IMR-90 (cell line): ENCODE results near the gene EVL. TPM values are rescaled to one million over a fixed set of nuclear protein-coding genes. Genes with fewer than 3 reads are reported as not detected.

ENCODE experiments used
- ATAC-seq: fragments of 200-7000 bp; cut with Tn5 transposase; 2 replicates; pipeline ENCODE4 v1.9.1; 2020; ENCODE audit warnings: low read depth, mild to moderate bottlenecking, moderate library complexity
- BruUV-seq: library from RNA; stranded (reverse); fragments of 400-500 nt; replicated peaks from 2 replicates; lab custom pipeline; 2021; lab: Mats Ljungman, UMichigan
- CTCF ChIA-PET: fragments of 300-600 bp; formaldehyde crosslinking; extraction: SDS; loops from one replicate; lab custom pipeline; 2021; ENCODE audit warnings: antibody characterized with exemption; lab: Yijun Ruan, JAX
- POLR2A ChIA-PET: fragments of 300-600 bp; sonication (Branson Sonifier 250); formaldehyde crosslinking; loops from one replicate; lab custom pipeline; 2022; ENCODE audit warnings: antibody characterized with exemption; ENCODE audit not compliant: unreplicated experiment; lab: Charles Lee
- DNase-seq: peaks from one replicate; pipeline ENCODE4 v3.0.0; 2013
- H2AFZ ChIP-seq: replicated peaks from 2 replicates; pipeline ENCODE3; 2013; ENCODE audit warnings: low read length, mild to moderate bottlenecking; ENCODE audit not compliant: poor library complexity
- H2AK5ac ChIP-seq: 2 replicates; pipeline ENCODE4 v1.6.1; 2013; ENCODE audit warnings: low read depth, low read length, inconsistent platforms
- H2AK9ac ChIP-seq: replicated peaks from 2 replicates; pipeline ENCODE3; 2013; ENCODE audit warnings: mild to moderate bottlenecking, low read depth, low read length, moderate library complexity; ENCODE audit not compliant: poor library complexity
- H2BK120ac ChIP-seq: 2 replicates; pipeline ENCODE4 v1.6.1; 2013; ENCODE audit warnings: low read depth, low read length, inconsistent platforms
- H2BK15ac ChIP-seq: 3 replicates; pipeline ENCODE4 v1.6.1; 2013; ENCODE audit warnings: low read depth, low read length, inconsistent platforms
- H2BK20ac ChIP-seq: 2 replicates; pipeline ENCODE4 v1.6.1; 2013; ENCODE audit warnings: low read depth, mild to moderate bottlenecking, inconsistent platforms, low read length, moderate library complexity
- H2BK5ac ChIP-seq: 2 replicates; pipeline ENCODE4 v1.6.1; 2013; ENCODE audit warnings: mild to moderate bottlenecking, low read depth, low read length, inconsistent platforms; ENCODE audit not compliant: poor library complexity, severe bottlenecking
- H3K14ac ChIP-seq: replicated peaks from 2 replicates; pipeline ENCODE4 v1.6.1; 2013; ENCODE audit warnings: low read depth, low read length, inconsistent platforms
- H3K18ac ChIP-seq: 2 replicates; pipeline ENCODE4 v1.6.1; 2013; ENCODE audit warnings: low read depth, low read length, control low read depth
- H3K23ac ChIP-seq: 2 replicates; pipeline ENCODE4 v1.6.1; 2013; ENCODE audit warnings: low read depth, low read length, inconsistent platforms
- H3K27ac ChIP-seq: 2 replicates; pipeline ENCODE4 v1.5.1; 2013; ENCODE audit warnings: mild to moderate bottlenecking, control low read depth, low read length; ENCODE audit not compliant: insufficient read depth
- H3K27me3 ChIP-seq: 2 replicates; pipeline ENCODE4 v1.6.1; 2013; ENCODE audit warnings: low read length; ENCODE audit not compliant: control insufficient read depth, insufficient read depth
- H3K36me3 ChIP-seq: 2 replicates; pipeline ENCODE4 v1.6.1; 2013; ENCODE audit warnings: low read length, mixed read lengths; ENCODE audit not compliant: control insufficient read depth, insufficient read depth
- H3K4ac ChIP-seq: 2 replicates; pipeline ENCODE4 v1.6.1; 2013; ENCODE audit warnings: low read depth, low read length, inconsistent platforms
- H3K4me1 ChIP-seq: 2 replicates; pipeline ENCODE4 v1.6.1; 2013; ENCODE audit warnings: low read length, mixed read lengths; ENCODE audit not compliant: control insufficient read depth, insufficient read depth
- H3K4me2 ChIP-seq: 2 replicates; pipeline ENCODE4 v1.6.1; 2013; ENCODE audit warnings: low read depth, mild to moderate bottlenecking, control low read depth, low read length, moderate library complexity
- H3K4me3 ChIP-seq: 2 replicates; pipeline ENCODE4 v1.5.1; 2013; ENCODE audit warnings: low read depth, mild to moderate bottlenecking, control low read depth, low read length, moderate library complexity; ENCODE audit not compliant: insufficient read depth
- H3K56ac ChIP-seq: 2 replicates; pipeline ENCODE4 v1.6.1; 2013; ENCODE audit warnings: low read length, inconsistent platforms; ENCODE audit not compliant: insufficient read depth; ENCODE audit errors: extremely low read depth
- H3K79me1 ChIP-seq, 2 experiments: 2 replicates each; pipeline ENCODE4 v1.6.1; 2013; ENCODE audit warnings: low read length in 2 of 2, inconsistent platforms in 1 of 2, low read depth in 1 of 2
- H3K9ac ChIP-seq: 2 replicates; pipeline ENCODE4 v1.6.1; 2013; ENCODE audit warnings: low read depth, low read length, control low read depth
- H3K9me1 ChIP-seq: 2 replicates; pipeline ENCODE4 v1.6.1; 2013; ENCODE audit warnings: low read length, inconsistent platforms; ENCODE audit not compliant: insufficient read depth
- H3K9me3 ChIP-seq: 2 replicates; pipeline ENCODE4 v1.6.1; 2013; ENCODE audit warnings: low read length; ENCODE audit not compliant: control insufficient read depth, insufficient read depth
- H4K20me1 ChIP-seq: 2 replicates; pipeline ENCODE4 v1.6.1; 2013; ENCODE audit warnings: low read length, inconsistent platforms; ENCODE audit not compliant: insufficient read depth
- H4K5ac ChIP-seq: 2 replicates; pipeline ENCODE4 v1.6.1; 2013; ENCODE audit warnings: mild to moderate bottlenecking, low read depth, low read length, control low read depth
- H4K8ac ChIP-seq, 2 experiments: 2 replicates each; pipeline ENCODE4 v1.6.1; 2013; ENCODE audit warnings: low read depth in 2 of 2, low read length in 2 of 2, control low read depth in 1 of 2, inconsistent platforms in 1 of 2
- H4K91ac ChIP-seq: 2 replicates; pipeline ENCODE4 v1.6.1; 2013; ENCODE audit warnings: low read depth, low read length, inconsistent platforms; ENCODE audit not compliant: insufficient read depth
- BHLHE40 ChIP-seq: fragments of 150-350 bp; IDR thresholded peaks from 2 replicates; pipeline ENCODE4 v1.6.1; 2016; ENCODE audit warnings: mild to moderate bottlenecking, low read depth, low read length
- CEBPB ChIP-seq: IDR thresholded peaks from 2 replicates; pipeline ENCODE4 v1.6.1; 2012; ENCODE audit warnings: low read depth, low read length, improper control_type of control experiment
- CHD1 ChIP-seq: IDR thresholded peaks from 2 replicates; pipeline ENCODE4 v1.6.1; 2012; ENCODE audit warnings: low read depth, low read length, improper control_type of control experiment
- FOS ChIP-seq: fragments of 150-350 bp; IDR thresholded peaks from 2 replicates; pipeline ENCODE4 v1.6.1; 2016; ENCODE audit warnings: low read depth, low read length
- MAFK ChIP-seq: IDR thresholded peaks from 2 replicates; pipeline ENCODE4 v1.6.1; 2012; ENCODE audit warnings: low read depth, low read length, improper control_type of control experiment
- MAZ ChIP-seq: IDR thresholded peaks from 2 replicates; pipeline ENCODE4 v1.6.1; 2012; ENCODE audit warnings: low read depth, mild to moderate bottlenecking, low read length, improper control_type of control experiment, moderate library complexity, borderline replicate concordance
- MXI1 ChIP-seq: IDR thresholded peaks from 2 replicates; pipeline ENCODE4 v1.6.1; 2012; ENCODE audit warnings: low read depth, mild to moderate bottlenecking, low read length, moderate library complexity, borderline replicate concordance
- POLR2A ChIP-seq: IDR thresholded peaks from 2 replicates; pipeline ENCODE4 v1.6.1; 2012; ENCODE audit warnings: mild to moderate bottlenecking, low read depth, low read length
- RFX5 ChIP-seq: IDR thresholded peaks from 2 replicates; pipeline ENCODE4 v1.8.0; 2012; ENCODE audit warnings: low read depth, mild to moderate bottlenecking, low read length, moderate library complexity
- SMC3 ChIP-seq: fragments of 150-350 bp; IDR thresholded peaks from 2 replicates; pipeline ENCODE4 v1.6.1; 2016; ENCODE audit warnings: low read depth, mild to moderate bottlenecking, antibody characterized with exemption, low read length, moderate library complexity
- WGBS, 2 experiments: methylation state at CpG; one replicate each; pipeline versions ENCODE4 v1.1.5 to v1.1.7; 2013; ENCODE audit warnings: missing lambda C conversion rate in 2 of 2; ENCODE audit not compliant: insufficient read length in 1 of 2; ENCODE audit errors: extremely low coverage in 2 of 2; 5-methylcytosine and 5-hydroxymethylcytosine counted together
- dilution Hi-C: fragments of 300-500 bp; cut with HindIII; formaldehyde crosslinking; loops from one replicate; pipeline ENCODE4 v1.14.3; 2018; ENCODE audit warnings: low sequenced_read_pairs; ENCODE audit not compliant: unreplicated experiment
- in situ Hi-C: fragments of 300-500 bp; cut with MboI; formaldehyde crosslinking; loops from 3 replicates; pipeline ENCODE4 v1.14.3; 2019; ENCODE audit warnings: low sequenced_read_pairs, inconsistent platforms, mixed read lengths
- intact Hi-C: fragments of 100-400 bp; cut with micrococcal nuclease; formaldehyde crosslinking; loops from 2 replicates; pipeline ENCODE4 v1.10.0; 2022
- polyA plus RNA-seq, 3 experiments: library from polyadenylated mRNA; depleted of rRNA; stranded (reverse); fragments of >200 nt; gene quantifications; 2 replicates each; pipeline ENCODE4 v1.2.3, GENCODE V29; 2012; ENCODE audit warnings: low replicate concordance in 1 of 3
- total RNA-seq: library from RNA; depleted of rRNA; stranded (reverse); fragments of >200 nt; gene quantifications from 2 replicates; pipeline ENCODE4 v1.2.3, GENCODE V29; 2012
- TF ChIP-seq, protein P1 (sequence below): fragments of 150-350 bp; IDR thresholded peaks from 2 replicates; pipeline ENCODE4 v1.6.1; 2016; ENCODE audit warnings: low read depth, mild to moderate bottlenecking, low read length, moderate library complexity, borderline replicate concordance
- TF ChIP-seq, protein P2 (sequence below): conservative IDR thresholded peaks from 2 replicates; pipeline ENCODE4 v1.5.1; 2012; ENCODE audit warnings: mild to moderate bottlenecking, low read depth, low read length, improper control_type of control experiment
- TF ChIP-seq, protein P3 (sequence below): fragments of 150-350 bp; IDR thresholded peaks from 2 replicates; pipeline ENCODE4 v1.6.1; 2017; ENCODE audit warnings: mild to moderate bottlenecking, antibody characterized with exemption, low read length, low read depth

The EVL gene
- total and polyA plus RNA-seq, 2 of the 4 experiments (the other 2 are of a cell fraction): 7.2 to 36.5 TPM

DNA sequence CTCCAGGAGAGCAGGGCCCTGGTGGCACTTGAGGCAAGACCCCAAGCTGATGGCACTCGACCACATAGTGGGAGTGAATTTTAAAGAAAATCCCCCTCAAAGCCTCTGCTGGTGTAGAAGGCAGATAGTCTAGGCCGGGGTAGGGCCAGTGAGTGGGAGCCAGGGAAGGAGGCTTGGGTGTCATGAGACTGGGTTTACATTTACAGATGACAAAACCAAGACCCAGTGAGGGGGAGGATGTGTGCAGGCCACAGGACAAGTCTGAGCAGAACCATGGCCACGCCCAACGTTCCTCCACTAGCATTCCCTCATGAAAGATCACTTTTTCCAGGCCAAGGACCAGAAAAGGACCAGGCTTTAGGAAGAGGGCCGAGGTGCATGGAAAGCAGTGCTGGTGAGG, 42.0 kb downstream of the EVL start:
- no peak overlapping the region for H4K8ac ChIP-seq
- in situ Hi-C loops (no loop called here), intact Hi-C loops (loop anchor here (5.0 kb wide), 1 partner anchor 75 kb away; no protein-coding TSS in a partner anchor), dilution Hi-C loops (no loop called here)
- WGBS, 2 experiments: no CpG with 5 or more reads among the region's 5 CpGs
- no TSS peak for BruUV-seq
- H3K4me2 ChIP-seq: no peak overlapping the region
- no peak for ATAC-seq
- H2AFZ ChIP-seq: no peak overlapping the region
- H3K14ac ChIP-seq: 0 out of 2 replicates have a peak overlapping the region, but pooled peaks have one; percentile 6
- no peak overlapping the region for H2BK15ac ChIP-seq
- peaks cover 24% of the 10 kb centered on the region for H3K9me1 ChIP-seq
- no peak overlapping the region for H2BK5ac ChIP-seq
- H3K18ac ChIP-seq: no peak overlapping the region
- H2BK20ac ChIP-seq: no peak overlapping the region
- no peak overlapping the region for H2BK120ac ChIP-seq
- no peak overlapping the region for H2AK9ac ChIP-seq
- H3K4ac ChIP-seq: no peak overlapping the region
- H3K79me1 ChIP-seq: peaks cover 7 to 23% of the 10 kb centered on the region in 2 experiments; a peak in 2 of 4 replicates
- H3K9ac ChIP-seq: no peak overlapping the region
- no peak overlapping the region for H3K27ac ChIP-seq
- no peak for DNase-seq
- TF ChIP-seq, protein P1, sequence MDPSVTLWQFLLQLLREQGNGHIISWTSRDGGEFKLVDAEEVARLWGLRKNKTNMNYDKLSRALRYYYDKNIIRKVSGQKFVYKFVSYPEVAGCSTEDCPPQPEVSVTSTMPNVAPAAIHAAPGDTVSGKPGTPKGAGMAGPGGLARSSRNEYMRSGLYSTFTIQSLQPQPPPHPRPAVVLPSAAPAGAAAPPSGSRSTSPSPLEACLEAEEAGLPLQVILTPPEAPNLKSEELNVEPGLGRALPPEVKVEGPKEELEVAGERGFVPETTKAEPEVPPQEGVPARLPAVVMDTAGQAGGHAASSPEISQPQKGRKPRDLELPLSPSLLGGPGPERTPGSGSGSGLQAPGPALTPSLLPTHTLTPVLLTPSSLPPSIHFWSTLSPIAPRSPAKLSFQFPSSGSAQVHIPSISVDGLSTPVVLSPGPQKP: no peak
- TF ChIP-seq MXI1 (no peak), CHD1 (no peak), MAFK (no peak), POLR2A (no peak), SMC3 (no peak), BHLHE40 (no peak), CEBPB (no peak), MAZ (no peak), FOS (no peak), RFX5 (no peak)
- TF ChIP-seq, protein P2, sequence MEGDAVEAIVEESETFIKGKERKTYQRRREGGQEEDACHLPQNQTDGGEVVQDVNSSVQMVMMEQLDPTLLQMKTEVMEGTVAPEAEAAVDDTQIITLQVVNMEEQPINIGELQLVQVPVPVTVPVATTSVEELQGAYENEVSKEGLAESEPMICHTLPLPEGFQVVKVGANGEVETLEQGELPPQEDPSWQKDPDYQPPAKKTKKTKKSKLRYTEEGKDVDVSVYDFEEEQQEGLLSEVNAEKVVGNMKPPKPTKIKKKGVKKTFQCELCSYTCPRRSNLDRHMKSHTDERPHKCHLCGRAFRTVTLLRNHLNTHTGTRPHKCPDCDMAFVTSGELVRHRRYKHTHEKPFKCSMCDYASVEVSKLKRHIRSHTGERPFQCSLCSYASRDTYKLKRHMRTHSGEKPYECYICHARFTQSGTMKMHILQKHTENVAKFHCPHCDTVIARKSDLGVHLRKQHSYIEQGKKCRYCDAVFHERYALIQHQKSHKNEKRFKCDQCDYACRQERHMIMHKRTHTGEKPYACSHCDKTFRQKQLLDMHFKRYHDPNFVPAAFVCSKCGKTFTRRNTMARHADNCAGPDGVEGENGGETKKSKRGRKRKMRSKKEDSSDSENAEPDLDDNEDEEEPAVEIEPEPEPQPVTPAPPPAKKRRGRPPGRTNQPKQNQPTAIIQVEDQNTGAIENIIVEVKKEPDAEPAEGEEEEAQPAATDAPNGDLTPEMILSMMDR: no peak
- TF ChIP-seq, protein P3, sequence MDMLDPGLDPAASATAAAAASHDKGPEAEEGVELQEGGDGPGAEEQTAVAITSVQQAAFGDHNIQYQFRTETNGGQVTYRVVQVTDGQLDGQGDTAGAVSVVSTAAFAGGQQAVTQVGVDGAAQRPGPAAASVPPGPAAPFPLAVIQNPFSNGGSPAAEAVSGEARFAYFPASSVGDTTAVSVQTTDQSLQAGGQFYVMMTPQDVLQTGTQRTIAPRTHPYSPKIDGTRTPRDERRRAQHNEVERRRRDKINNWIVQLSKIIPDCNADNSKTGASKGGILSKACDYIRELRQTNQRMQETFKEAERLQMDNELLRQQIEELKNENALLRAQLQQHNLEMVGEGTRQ: no peak
- H3K9me3 ChIP-seq: no peaks in the 10 kb centered on the region
- no peak overlapping the region for H3K4me3 ChIP-seq
- no peaks in the 10 kb centered on the region for H3K36me3 ChIP-seq
- H3K23ac ChIP-seq: no peak overlapping the region
- H4K91ac ChIP-seq: no peak overlapping the region
- H4K5ac ChIP-seq: no peak overlapping the region
- ChIA-PET CTCF (interaction anchor here (1.0 to 2.1 kb wide), 3 partner anchors 76 to 126 kb away, joined by 3 to 7 read pairs (median 7); no protein-coding TSS in a partner anchor), POLR2A (no interaction called here)
- H3K56ac ChIP-seq: no peak overlapping the region
- H3K4me1 ChIP-seq: peaks cover 23% of the 10 kb centered on the region
- peak overlapping the region; percentile 49; the same call in 1 of the 2 replicates for H2AK5ac ChIP-seq
- H4K20me1 ChIP-seq: no peaks in the 10 kb centered on the region
- H3K27me3 ChIP-seq: no peaks in the 10 kb centered on the region
